ENCODE results near the gene MYLK3. TPM values are rescaled to one million over a fixed set of nuclear protein-coding genes. Genes with fewer than 3 reads are reported as not detected.

MYLK3 gene
- total RNA-seq, 1 donor from 2014 or later, result 1.1 TPM

- Mint-ChIP-seq H3K4me1 (ENCODE audit: low read depth) (no peaks in the 10 kb centered on the region), H3K4me3 (no peak overlapping the region), H3K9me3 (no peaks in the 10 kb centered on the region), H3K27ac (no peak overlapping the region), H3K36me3 (ENCODE audit: low read depth) (no peaks in the 10 kb centered on the region), H3K27me3 (ENCODE audit: insufficient read depth) (no peaks in the 10 kb centered on the region)
- DNase-seq (ENCODE audit: low spot score), result no peak
- intact Hi-C loops (cut with micrococcal nuclease), result no loop called here
These were observed 896 bp upstream of the MYLK3 start for GRCh38 chr16:46748775-46749705.

GRCh38 chr16:46746821-46747776 lies 1.0 kb downstream of the MYLK3 start:
- H3K27ac Mint-ChIP-seq, result no peak overlapping the region
- H3K9me3 Mint-ChIP-seq, result no peaks in the 10 kb centered on the region
- DNase-seq (ENCODE audit: low spot score), result no peak
- no peaks in the 10 kb centered on the region for H3K36me3 Mint-ChIP-seq (ENCODE audit: low read depth)
- H3K27me3 Mint-ChIP-seq (ENCODE audit: insufficient read depth), result no peaks in the 10 kb centered on the region
- H3K4me3 Mint-ChIP-seq, result no peak overlapping the region
- intact Hi-C loops (cut with micrococcal nuclease), result no loop called here
- H3K4me1 Mint-ChIP-seq (ENCODE audit: low read depth), result peaks cover 7% of the 10 kb centered on the region

- Mint-ChIP-seq H3K4me3 (no peak overlapping the region), H3K4me1 (ENCODE audit: low read depth) (peaks cover 7% of the 10 kb centered on the region), H3K9me3 (no peaks in the 10 kb centered on the region), H3K27me3 (ENCODE audit: insufficient read depth) (no peaks in the 10 kb centered on the region), H3K36me3 (ENCODE audit: low read depth) (no peaks in the 10 kb centered on the region), H3K27ac (no peak overlapping the region)
- intact Hi-C loops (cut with micrococcal nuclease), result no loop called here
- DNase-seq (ENCODE audit: low spot score), result no peak
These were observed 2.5 kb downstream of the MYLK3 start for GRCh38 chr16:46745617-46746016.

GRCh38 chr16:46743232-46743719 lies 4.9 kb downstream of the MYLK3 start:
- peak overlapping the region; percentile 6 for H3K4me3 Mint-ChIP-seq
- H3K36me3 Mint-ChIP-seq (ENCODE audit: low read depth), result no peaks in the 10 kb centered on the region
- H3K9me3 Mint-ChIP-seq, result no peaks in the 10 kb centered on the region
- DNase-seq (ENCODE audit: low spot score), result no peak
- no peaks in the 10 kb centered on the region for H3K27me3 Mint-ChIP-seq (ENCODE audit: insufficient read depth)
- H3K27ac Mint-ChIP-seq, result no peak overlapping the region
- H3K4me1 Mint-ChIP-seq (ENCODE audit: low read depth), result peaks cover 7% of the 10 kb centered on the region
- intact Hi-C loops (cut with micrococcal nuclease), result no loop called here

GRCh38 chr16:46739934-46740333 lies 8.2 kb downstream of the MYLK3 start:
- H3K4me3 Mint-ChIP-seq, result no peak overlapping the region
- intact Hi-C loops (cut with micrococcal nuclease), result no loop called here
- no peaks in the 10 kb centered on the region for H3K27me3 Mint-ChIP-seq (ENCODE audit: insufficient read depth)

GRCh38 chr16:46737621-46738214 lies 10.4 kb downstream of the MYLK3 start:
- no peak overlapping the region for H3K27ac Mint-ChIP-seq
- intact Hi-C loops (cut with micrococcal nuclease), result no loop called here

More at GRCh38 chr16:46739934-46740333, 8.2 kb downstream of the MYLK3 start:
- Mint-ChIP-seq H3K36me3 (ENCODE audit: low read depth) (no peaks in the 10 kb centered on the region), H3K27ac (no peak overlapping the region), H3K9me3 (no peaks in the 10 kb centered on the region), H3K4me1 (ENCODE audit: low read depth) (peaks cover 7% of the 10 kb centered on the region)
- no peak for DNase-seq (ENCODE audit: low spot score)

GRCh38 chr16:46736695-46737094 lies 11.4 kb downstream of the MYLK3 start:
- Mint-ChIP-seq H3K9me3 (no peaks in the 10 kb centered on the region), H3K36me3 (ENCODE audit: low read depth) (no peaks in the 10 kb centered on the region), H3K4me1 (ENCODE audit: low read depth) (no peaks in the 10 kb centered on the region), H3K27me3 (ENCODE audit: insufficient read depth) (no peaks in the 10 kb centered on the region), H3K27ac (no peak overlapping the region), H3K4me3 (no peak overlapping the region)
- no peak for DNase-seq (ENCODE audit: low spot score)
- intact Hi-C loops (cut with micrococcal nuclease), result no loop called here

More at GRCh38 chr16:46737621-46738214, 10.4 kb downstream of the MYLK3 start:
- no peak for DNase-seq (ENCODE audit: low spot score)
- Mint-ChIP-seq H3K9me3 (no peaks in the 10 kb centered on the region), H3K4me3 (no peak overlapping the region), H3K27me3 (ENCODE audit: insufficient read depth) (no peaks in the 10 kb centered on the region), H3K36me3 (ENCODE audit: low read depth) (no peaks in the 10 kb centered on the region), H3K4me1 (ENCODE audit: low read depth) (no peaks in the 10 kb centered on the region)

GRCh38 chr16:46733319-46733830 lies 14.8 kb downstream of the MYLK3 start:
- H3K36me3 Mint-ChIP-seq (ENCODE audit: low read depth), result no peaks in the 10 kb centered on the region
- DNase-seq (ENCODE audit: low spot score), result no peak
- H3K9me3 Mint-ChIP-seq, result no peaks in the 10 kb centered on the region
- H3K27ac Mint-ChIP-seq, result no peak overlapping the region
- H3K27me3 Mint-ChIP-seq (ENCODE audit: insufficient read depth), result no peaks in the 10 kb centered on the region
- H3K4me3 Mint-ChIP-seq, result no peak overlapping the region
- no peaks in the 10 kb centered on the region for H3K4me1 Mint-ChIP-seq (ENCODE audit: low read depth)
- intact Hi-C loops (cut with micrococcal nuclease), result no loop called here

- Mint-ChIP-seq H3K4me1 (ENCODE audit: low read depth) (no peaks in the 10 kb centered on the region), H3K27me3 (ENCODE audit: insufficient read depth) (no peaks in the 10 kb centered on the region), H3K4me3 (no peak overlapping the region), H3K36me3 (ENCODE audit: low read depth) (no peaks in the 10 kb centered on the region), H3K9me3 (no peaks in the 10 kb centered on the region), H3K27ac (no peak overlapping the region)
- intact Hi-C loops (cut with micrococcal nuclease), result no loop called here
- no peak for DNase-seq (ENCODE audit: low spot score)
These were observed 15.6 kb downstream of the MYLK3 start for GRCh38 chr16:46732561-46732960.

GRCh38 chr16:46731691-46732555 lies 16.2 kb downstream of the MYLK3 start:
- no peaks in the 10 kb centered on the region for H3K9me3 Mint-ChIP-seq
- intact Hi-C loops (cut with micrococcal nuclease), result no loop called here
- H3K4me3 Mint-ChIP-seq, result no peak overlapping the region
- no peak overlapping the region for H3K27ac Mint-ChIP-seq
- no peaks in the 10 kb centered on the region for H3K36me3 Mint-ChIP-seq (ENCODE audit: low read depth)
- DNase-seq (ENCODE audit: low spot score), result no peak
- H3K27me3 Mint-ChIP-seq (ENCODE audit: insufficient read depth), result no peaks in the 10 kb centered on the region
- H3K4me1 Mint-ChIP-seq (ENCODE audit: low read depth), result no peaks in the 10 kb centered on the region

GRCh38 chr16:46730801-46731690 lies 17.1 kb downstream of the MYLK3 start:
- Mint-ChIP-seq H3K27ac (no peak overlapping the region), H3K9me3 (peaks cover under 1% of the 10 kb centered on the region), H3K4me1 (ENCODE audit: low read depth) (no peaks in the 10 kb centered on the region), H3K4me3 (no peak overlapping the region), H3K27me3 (ENCODE audit: insufficient read depth) (peaks cover 2% of the 10 kb centered on the region), H3K36me3 (ENCODE audit: low read depth) (no peaks in the 10 kb centered on the region)
- intact Hi-C loops (cut with micrococcal nuclease), result no loop called here
- DNase-seq (ENCODE audit: low spot score), result no peak
